Activated B cell treated with CpG ODN at 0.5 μM for 24 hours (primary cell): ENCODE data around the gene SIPA1L3. TPM values are rescaled to one million over a fixed set of nuclear protein-coding genes. Genes with fewer than 3 reads are reported as not detected.

Experiments used
- ATAC-seq: fragments of 200-7000 bp; cut with Tn5 transposase; one replicate; pipeline ENCODE4 v1.10.0; 2021; ENCODE audit warnings: low read depth, mild to moderate bottlenecking, moderate library complexity
- CTCF ChIA-PET: fragments of 350-600 bp; sonication (Branson Sonifier 250); formaldehyde crosslinking; loops from one replicate; lab custom pipeline; 2021; ENCODE audit warnings: antibody characterized with exemption; lab: Charles Lee
- POLR2A ChIA-PET: fragments of 350-600 bp; sonication (Branson Sonifier 250); formaldehyde crosslinking; loops from one replicate; lab custom pipeline; 2021; ENCODE audit warnings: antibody characterized with exemption; lab: Charles Lee
- DNase-seq: peaks from one replicate; pipeline ENCODE4 v3.0.0; 2022
- H3K27ac Mint-ChIP-seq: one replicate; pipeline ENCODE4 v1.8.0; 2020; ENCODE audit warnings: mixed read lengths
- H3K27me3 Mint-ChIP-seq: one replicate; pipeline ENCODE4 v1.8.0; 2021; ENCODE audit warnings: mixed read lengths
- H3K36me3 Mint-ChIP-seq: one replicate; pipeline ENCODE4 v1.8.0; 2021; ENCODE audit warnings: low read depth, mixed read lengths
- H3K4me1 Mint-ChIP-seq: one replicate; pipeline ENCODE4 v1.8.0; 2021; ENCODE audit warnings: mixed read lengths
- H3K4me3 Mint-ChIP-seq: one replicate; pipeline ENCODE4 v1.8.0; 2020; ENCODE audit warnings: mild to moderate bottlenecking, mixed read lengths
- H3K9me3 Mint-ChIP-seq: one replicate; pipeline ENCODE4 v1.8.0; 2020; ENCODE audit warnings: mixed read lengths
- intact Hi-C: fragments of 100-400 bp; cut with micrococcal nuclease; formaldehyde crosslinking; loops from one replicate; pipeline ENCODE4 v1.15.1; 2024
- total RNA-seq: library from RNA; stranded (reverse); gene quantifications from 2 replicates; pipeline ENCODE4 v1.2.3, GENCODE V29; 2022
- TF ChIP-seq, protein P1 (sequence below): fragments of 200-600 bp; IDR thresholded peaks from one replicate; pipeline ENCODE4 v1.8.0; 2022; ENCODE audit warnings: antibody characterized with exemption, mild to moderate bottlenecking

The SIPA1L3 gene
- total RNA-seq, 1 donor from 2014 or later: 145 TPM

DNA sequence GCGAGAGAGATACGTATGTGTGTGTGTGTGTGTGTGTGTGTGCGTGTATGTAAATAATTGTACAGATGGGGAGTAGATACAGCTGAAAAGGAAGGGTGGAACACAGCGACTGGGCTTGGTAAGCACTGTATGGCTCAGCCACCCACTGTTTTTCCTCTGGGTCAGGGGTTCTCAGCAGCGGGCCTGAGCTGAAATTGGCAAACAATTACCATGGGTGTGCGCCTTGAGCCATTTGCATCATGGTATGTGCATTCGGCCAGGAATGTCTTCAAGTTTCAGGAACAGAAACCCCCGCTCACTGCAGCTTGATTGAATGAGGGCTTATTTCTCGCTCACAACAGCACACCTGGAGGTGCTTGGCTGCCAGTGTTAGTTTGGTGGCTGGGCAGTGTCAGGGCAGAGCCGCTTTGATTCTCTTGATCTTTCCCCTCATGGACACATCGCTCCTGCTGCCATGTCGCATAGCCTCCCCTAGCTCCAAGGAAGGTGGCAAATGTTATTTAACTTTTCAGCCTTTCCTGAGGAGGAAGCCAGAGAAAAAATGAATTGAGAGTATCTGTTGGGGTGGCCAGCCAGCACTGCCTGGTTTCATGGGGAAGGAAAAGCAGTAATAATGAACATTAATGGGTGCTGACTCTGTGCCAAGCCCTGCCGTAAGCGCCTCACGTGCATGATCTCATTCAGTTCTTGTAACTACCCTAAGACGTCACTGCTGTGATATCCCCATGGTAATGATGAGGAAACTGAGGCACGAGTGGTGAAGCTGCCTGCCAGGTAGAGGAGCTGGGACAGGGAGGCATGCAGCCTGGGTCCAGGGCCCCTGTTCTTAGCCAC lies 126.9 kb downstream of the SIPA1L3 start:
- DNase-seq (peak; percentile 60), ATAC-seq (peak; percentile 76)
- intact Hi-C loops: loop anchor here (1.0 kb wide), 9 partner anchors 9 to 132 kb away; partner anchors contain the start of gene SIPA1L3
- H3K4me3 Mint-ChIP-seq: peak overlapping the region; percentile 79
- H3K36me3 Mint-ChIP-seq: peaks cover 36% of the 10 kb centered on the region
- CTCF ChIA-PET: interaction anchor here (0.9 to 4.7 kb wide), 12 partner anchors 10 to 135 kb away, joined by 3 to 43 read pairs (median 6); partner anchors contain the start of genes SIPA1L3 and WDR87
- H3K27me3 Mint-ChIP-seq: no peaks in the 10 kb centered on the region
- POLR2A ChIA-PET: interaction anchor here (0.6 to 9.6 kb wide), 34 partner anchors 10 to 230 kb away, joined by 3 to 192 read pairs (median 8); partner anchors contain the start of genes SIPA1L3, SPINT2 and WDR87
- TF ChIP-seq, protein P1, sequence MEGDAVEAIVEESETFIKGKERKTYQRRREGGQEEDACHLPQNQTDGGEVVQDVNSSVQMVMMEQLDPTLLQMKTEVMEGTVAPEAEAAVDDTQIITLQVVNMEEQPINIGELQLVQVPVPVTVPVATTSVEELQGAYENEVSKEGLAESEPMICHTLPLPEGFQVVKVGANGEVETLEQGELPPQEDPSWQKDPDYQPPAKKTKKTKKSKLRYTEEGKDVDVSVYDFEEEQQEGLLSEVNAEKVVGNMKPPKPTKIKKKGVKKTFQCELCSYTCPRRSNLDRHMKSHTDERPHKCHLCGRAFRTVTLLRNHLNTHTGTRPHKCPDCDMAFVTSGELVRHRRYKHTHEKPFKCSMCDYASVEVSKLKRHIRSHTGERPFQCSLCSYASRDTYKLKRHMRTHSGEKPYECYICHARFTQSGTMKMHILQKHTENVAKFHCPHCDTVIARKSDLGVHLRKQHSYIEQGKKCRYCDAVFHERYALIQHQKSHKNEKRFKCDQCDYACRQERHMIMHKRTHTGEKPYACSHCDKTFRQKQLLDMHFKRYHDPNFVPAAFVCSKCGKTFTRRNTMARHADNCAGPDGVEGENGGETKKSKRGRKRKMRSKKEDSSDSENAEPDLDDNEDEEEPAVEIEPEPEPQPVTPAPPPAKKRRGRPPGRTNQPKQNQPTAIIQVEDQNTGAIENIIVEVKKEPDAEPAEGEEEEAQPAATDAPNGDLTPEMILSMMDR: no peak
- H3K4me1 Mint-ChIP-seq: peaks cover 85% of the 10 kb centered on the region
- H3K27ac Mint-ChIP-seq: peak overlapping the region; percentile 98
- H3K9me3 Mint-ChIP-seq: peaks cover 4% of the 10 kb centered on the region

DNA sequence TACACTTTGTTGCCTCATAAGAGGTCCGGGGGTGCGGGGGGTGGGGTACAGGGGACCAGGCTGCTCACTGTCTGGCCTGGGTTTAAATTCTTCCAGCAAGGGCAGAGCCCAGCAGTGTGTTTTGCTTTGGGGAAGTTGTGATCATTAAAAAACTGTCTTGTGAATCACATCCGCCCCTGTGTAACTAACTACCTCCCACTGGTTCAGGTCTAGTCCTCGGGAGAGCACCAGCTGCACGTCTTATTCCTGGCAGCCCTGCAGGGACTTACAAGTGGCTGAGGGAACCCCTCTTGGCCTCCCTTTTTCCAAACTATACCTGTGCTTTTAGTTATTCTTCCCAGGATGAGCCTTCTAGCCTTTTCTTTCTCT lies 127.5 kb downstream of the SIPA1L3 start:
- H3K27ac Mint-ChIP-seq: peak overlapping the region; percentile 98
- H3K9me3 Mint-ChIP-seq: peaks cover 4% of the 10 kb centered on the region
- H3K36me3 Mint-ChIP-seq: peaks cover 35% of the 10 kb centered on the region
- no peak for DNase-seq
- peak; percentile 51 for ATAC-seq
- POLR2A ChIA-PET: interaction anchor here (0.6 to 9.6 kb wide), 28 partner anchors 11 to 698 kb away, joined by 3 to 192 read pairs (median 10); partner anchors contain the start of genes SIPA1L3, SPINT2 and WDR87
- H3K27me3 Mint-ChIP-seq: no peaks in the 10 kb centered on the region
- intact Hi-C loops: loop anchor here (1.0 kb wide), 4 partner anchors 12 to 127 kb away; partner anchors contain the start of gene SIPA1L3
- CTCF ChIA-PET: interaction anchor here (1.2 to 4.7 kb wide), 9 partner anchors 10 to 129 kb away, joined by 5 to 43 read pairs (median 8); partner anchors contain the start of genes SIPA1L3 and WDR87
- H3K4me3 Mint-ChIP-seq: peak overlapping the region; percentile 79
- peaks cover 81% of the 10 kb centered on the region for H3K4me1 Mint-ChIP-seq
- TF ChIP-seq, protein P1: no peak

DNA sequence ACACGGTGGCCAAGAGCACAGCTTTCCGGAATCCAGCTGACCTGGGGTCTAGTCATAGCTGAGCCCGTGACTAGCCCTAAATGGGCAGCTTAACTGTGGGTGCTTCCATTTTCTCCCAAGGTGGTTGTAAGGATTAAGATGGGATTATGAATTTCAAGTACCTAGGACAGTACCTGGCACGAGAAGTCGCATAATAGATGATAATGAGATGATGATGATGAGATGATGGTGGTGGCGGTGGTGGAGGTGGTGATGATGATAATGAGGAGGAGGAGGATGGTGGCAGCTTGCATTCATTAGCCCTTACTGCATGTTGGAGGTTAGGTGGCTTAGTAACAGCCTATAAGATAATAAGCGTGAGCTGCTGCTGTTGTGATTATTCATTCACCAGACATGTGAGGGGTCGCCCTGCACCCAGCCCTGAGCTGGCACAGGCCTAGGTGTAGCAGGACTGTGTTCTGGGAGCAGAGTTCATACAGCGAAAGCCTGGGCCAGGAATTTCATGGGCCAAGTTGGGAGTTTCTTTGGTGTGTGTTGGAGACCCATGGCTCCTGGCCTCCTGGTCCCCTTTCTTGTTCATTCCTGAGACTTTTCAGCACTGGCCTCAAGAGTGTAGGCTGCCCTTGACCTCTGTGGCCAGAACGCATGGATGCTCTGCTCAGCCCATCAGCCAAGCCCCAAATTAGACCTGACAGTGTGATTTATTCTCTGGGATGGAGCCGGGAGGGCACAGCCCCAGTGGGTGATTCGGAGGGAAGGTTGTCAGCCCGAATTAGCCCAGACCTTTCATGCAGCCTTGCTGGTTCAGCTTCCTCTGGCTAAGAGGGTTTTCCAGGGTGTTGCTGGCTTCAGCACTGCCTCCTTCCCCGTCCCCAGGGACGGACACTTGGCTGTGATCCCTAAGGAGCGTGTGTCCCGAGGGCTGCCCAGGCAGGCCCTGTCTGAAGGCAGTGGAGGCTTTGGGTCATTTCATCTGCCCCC lies 128.8 kb downstream of the SIPA1L3 start:
- Mint-ChIP-seq H3K4me3 (peak overlapping the region; percentile 79), H3K4me1 (peaks cover 74% of the 10 kb centered on the region), H3K36me3 (peaks cover 33% of the 10 kb centered on the region), H3K9me3 (peaks cover 4% of the 10 kb centered on the region), H3K27ac (peak overlapping the region; percentile 98), H3K27me3 (no peaks in the 10 kb centered on the region)
- DNase-seq (no peak), ATAC-seq (no peak)
- TF ChIP-seq, protein P1: no peak
- ChIA-PET CTCF (interaction anchor here (1.4 to 4.7 kb wide), 5 partner anchors 8 to 131 kb away, joined by 6 to 43 read pairs (median 8); partner anchors contain the start of genes SIPA1L3 and WDR87), POLR2A (interaction anchor here (0.5 to 9.6 kb wide), 12 partner anchors 11 to 1880 kb away, joined by 3 to 192 read pairs (median 8); partner anchors contain the start of genes SIPA1L3 and WDR87)
- intact Hi-C loops: no loop called here

DNA sequence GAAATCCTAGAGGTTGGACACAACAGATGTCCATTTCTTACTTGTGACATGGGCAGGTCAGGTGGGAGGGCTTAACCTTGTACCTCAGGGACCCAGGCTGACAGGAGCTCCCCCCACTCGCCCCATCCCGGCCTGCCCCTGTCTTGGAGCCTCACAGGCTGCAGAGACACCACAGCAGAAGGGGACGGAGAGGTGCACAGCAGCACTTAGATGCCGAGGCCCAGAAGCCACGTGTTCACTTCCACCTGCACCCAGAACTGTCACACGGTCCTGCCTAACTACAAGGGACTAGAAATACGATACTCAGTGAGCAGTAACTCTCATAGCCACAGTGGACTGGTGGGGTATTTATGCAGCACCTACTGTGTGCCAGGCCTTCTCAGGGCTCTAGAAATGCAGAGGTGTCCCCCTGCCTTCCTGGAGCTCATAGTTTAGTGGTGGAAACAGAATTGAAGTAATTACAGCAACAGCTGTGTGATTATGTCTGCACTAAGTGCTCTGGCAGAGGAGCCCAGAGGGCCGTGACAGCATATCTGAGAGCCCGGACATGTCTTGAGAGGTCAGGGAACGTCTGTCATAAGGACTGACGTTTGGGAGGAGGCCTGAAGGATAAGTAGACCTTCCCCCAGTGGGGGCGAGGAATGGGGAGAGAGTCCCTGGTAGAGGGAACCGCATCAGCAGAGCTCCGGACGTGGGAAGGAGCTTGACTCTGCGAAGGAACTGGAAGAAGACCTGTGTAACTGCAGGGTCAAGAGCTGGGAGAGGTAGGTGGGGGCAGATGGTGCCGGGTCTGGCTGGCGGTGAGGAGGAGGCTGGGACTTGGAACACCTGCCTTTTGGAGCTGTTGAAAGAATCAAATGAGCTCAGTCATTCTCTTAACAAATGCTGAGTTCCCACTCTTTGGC lies 130.0 kb downstream of the SIPA1L3 start:
- intact Hi-C loops: no loop called here
- ChIA-PET CTCF (interaction anchor here (0.7 to 4.7 kb wide), 4 partner anchors 11 to 132 kb away, joined by 3 to 43 read pairs (median 6); partner anchors contain the start of genes SIPA1L3 and WDR87), POLR2A (interaction anchor here (0.5 to 9.6 kb wide), 7 partner anchors 9 to 130 kb away, joined by 3 to 192 read pairs (median 5); partner anchors contain the start of genes SIPA1L3 and WDR87)
- Mint-ChIP-seq H3K27me3 (no peaks in the 10 kb centered on the region), H3K4me3 (peak overlapping the region; percentile 15), H3K36me3 (peaks cover 23% of the 10 kb centered on the region), H3K9me3 (no peaks in the 10 kb centered on the region), H3K4me1 (peaks cover 63% of the 10 kb centered on the region), H3K27ac (peak overlapping the region; percentile 98)
- DNase-seq (no peak), ATAC-seq (no peak)
- TF ChIP-seq, protein P1: no peak
